HepG2 (cell line): ENCODE measurements around the gene CHPF. TPM values are rescaled to one million over a fixed set of nuclear protein-coding genes. Genes with fewer than 3 reads are reported as not detected.

ENCODE experiments used
- ATF2 ChIP-seq: sonication (generic); formaldehyde crosslinking; IDR thresholded peaks from 2 replicates; pipeline ENCODE4 v1.4.0; 2020; ENCODE audit warnings: missing genetic modification reagents
- FOSL1 ChIP-seq: sonication (generic); formaldehyde crosslinking; IDR thresholded peaks from 2 replicates; pipeline ENCODE4 v1.9.0; 2021; ENCODE audit warnings: missing genetic modification reagents, borderline replicate concordance
- KIAA2018 ChIP-seq: sonication (generic); formaldehyde crosslinking; IDR thresholded peaks from 2 replicates; pipeline ENCODE4 v1.5.0; 2020; ENCODE audit warnings: mild to moderate bottlenecking, missing genetic modification reagents, borderline replicate concordance
- MTERF4 ChIP-seq: sonication (generic); formaldehyde crosslinking; IDR thresholded peaks from 2 replicates; pipeline ENCODE4 v1.8.0; 2023; ENCODE audit warnings: mild to moderate bottlenecking, missing genetic modification reagents
- NFIB ChIP-seq: sonication (generic); formaldehyde crosslinking; IDR thresholded peaks from 2 replicates; pipeline ENCODE4 v1.9.0; 2021; ENCODE audit warnings: missing genetic modification reagents, mild to moderate bottlenecking, borderline replicate concordance
- RAD51 ChIP-seq: fragments of 450-650 bp; IDR thresholded peaks from 2 replicates; pipeline ENCODE4 v1.6.1; 2016; ENCODE audit warnings: borderline replicate concordance
- SSRP1 ChIP-seq: IDR thresholded peaks from 2 replicates; pipeline ENCODE4 v1.6.1; 2016; ENCODE audit warnings: control low read depth
- TSC22D2 ChIP-seq: sonication (generic); formaldehyde crosslinking; IDR thresholded peaks from 2 replicates; pipeline ENCODE4 v1.5.1; 2020; ENCODE audit warnings: missing genetic modification reagents, mild to moderate bottlenecking, borderline replicate concordance
- ZNF160 ChIP-seq: sonication (generic); formaldehyde crosslinking; IDR thresholded peaks from 2 replicates; pipeline ENCODE4 v1.8.0; 2022; ENCODE audit warnings: mild to moderate bottlenecking, inconsistent platforms, missing genetic modification reagents
- ZNF253 ChIP-seq: sonication (generic); formaldehyde crosslinking; IDR thresholded peaks from 2 replicates; pipeline ENCODE4 v1.8.0; 2022; ENCODE audit warnings: mild to moderate bottlenecking, missing genetic modification reagents, borderline replicate concordance
- ZNF274 ChIP-seq: sonication (generic); formaldehyde crosslinking; IDR thresholded peaks from 2 replicates; pipeline ENCODE4 v1.5.1; 2020; ENCODE audit warnings: mild to moderate bottlenecking, missing genetic modification reagents
- ZNF292 ChIP-seq: sonication (generic); formaldehyde crosslinking; IDR thresholded peaks from 2 replicates; pipeline ENCODE4 v1.8.1; 2022; ENCODE audit warnings: mild to moderate bottlenecking, low read depth, missing genetic modification reagents, borderline replicate concordance
- ZNF30 ChIP-seq: sonication (generic); formaldehyde crosslinking; IDR thresholded peaks from 2 replicates; pipeline ENCODE4 v1.5.0; 2020; ENCODE audit warnings: mild to moderate bottlenecking, missing genetic modification reagents
- ZNF34 ChIP-seq: sonication (generic); formaldehyde crosslinking; IDR thresholded peaks from 2 replicates; pipeline ENCODE4 v1.4.0; 2020; ENCODE audit warnings: mild to moderate bottlenecking, missing genetic modification reagents, borderline replicate concordance
- ZNF503 ChIP-seq: sonication (generic); formaldehyde crosslinking; IDR thresholded peaks from 2 replicates; pipeline ENCODE4 v1.4.0; 2020; ENCODE audit warnings: missing genetic modification reagents
- ZSCAN9 ChIP-seq: IDR thresholded peaks from 2 replicates; pipeline ENCODE4 v1.6.1; 2016; ENCODE audit warnings: borderline replicate concordance
- polyA plus RNA-seq, 8 experiments: library from polyadenylated mRNA; depleted of rRNA in 3 of 8; stranded (reverse) in 7 of 8; unstranded in 1 of 8; fragments of >200 nt; fragmentation: Illumina TruSeq in 4 of 8; extraction: Trizol in 4 of 8; gene quantifications; 2 replicates each; pipeline versions ENCODE4 v1.2.1 to v1.2.3, GENCODE V29; 2011 to 2016; ENCODE audit warnings: low read depth in 4 of 8, missing spikeins in 1 of 8, mixed read lengths in 1 of 8; ENCODE audit not compliant: insufficient read depth in 1 of 8
- total RNA-seq, 5 experiments: library from RNA; depleted of rRNA; stranded (reverse); fragments of >200 nt; fragmentation: Illumina TruSeq; extraction: Trizol; gene quantifications; 2 replicates each; pipeline ENCODE4 v1.2.3, GENCODE V29; 2016; ENCODE audit warnings: low read depth in 1 of 5

The CHPF gene
- total and polyA plus RNA-seq, 2 of the 13 experiments (the other 11 are each of a cell fraction or from before 2014, with no cell fraction given): 79.6 to 111 TPM

- TF ChIP-seq KIAA2018 (CRISPR knock-in tag) (peak; percentile 81; the same call in 1 of the 2 replicates), ZNF274 (CRISPR knock-in tag) (no peak; the same call in none of the 2 replicates), ATF2 (CRISPR knock-in tag) (no peak), ZNF34 (CRISPR knock-in tag) (no peak), TSC22D2 (CRISPR knock-in tag) (no peak), SSRP1 (CRISPR knock-in tag) (no peak), RAD51 (peak; percentile 22; the same call in 1 of the 2 replicates), MTERF4 (CRISPR knock-in tag) (no peak; the same call in none of the 2 replicates), ZNF503 (CRISPR knock-in tag) (peak; percentile 44; the same call in 1 of the 2 replicates), ZNF292 (CRISPR knock-in tag) (no peak), ZNF253 (CRISPR knock-in tag) (0 out of 2 replicates have a peak, but pooled peaks have one; percentile 56), NFIB (no peak), ZSCAN9 (no peak), ZNF160 (CRISPR knock-in tag) (no peak), FOSL1 (CRISPR knock-in tag) (no peak), ZNF30 (CRISPR knock-in tag) (no peak)
These were observed 45.1 kb downstream of the CHPF start, which contains the start of gene GMPPA (continued) for GRCh38 chr2:219498280-219499057.
